ENCODE data around the gene GABPA.
"Not testable (repeated sequence)": the region's sequence is repeated elsewhere in the genome, so short reads cannot be mapped to it uniquely, and the experiment has no call there.

The GABPA gene

GRCh38 chr21:25734904-25735645, at the start of gene GABPA, which contains the start of gene ATP5PF:
Gene GABPA, plus strand, starts transcription at chr21:25734972. Its CDS starts 6,627 bp downstream, at chr21:25741599.
Gene ATP5PF, minus strand, starts transcription at chr21:25734904. Its CDS starts 5,110 bp downstream, at chr21:25729794.
- Histone ChIP-seq H3K27ac (peak within 1 kb of the TSS; percentile 99 to 100 (median 100)), H3K9me3 (replicated peaks in 1 of 11) (no peaks in the 10 kb centered on the region), H3K4me3 (peak within 1 kb of the TSS; percentile 80 to 96 (median 89)), H3K27me3 (no peaks in the 10 kb centered on the region), H3K4me2 (peak within 1 kb of the TSS; percentile 79 to 96 (median 90)), H3K4me1 (peaks cover 34 to 52% (median 40%) of the 10 kb centered on the region in 10 experiments), H3K9ac (peak within 1 kb of the TSS; percentile 99 to 100 (median 100)), H4K20me1 (peaks cover 26 to 56% (median 38%) of the 10 kb centered on the region in 11 experiments; a peak in 17 of 22 replicates), H3K36me3 (peaks cover 14 to 41% (median 29%) of the 10 kb centered on the region in 11 experiments; a peak in 21 of 22 replicates)
- no peak for TF ChIP-seq Cebpa-rat (IDR thresholded peaks at IDR 0.05)

GRCh38 chr21:25687787-25688186, 47.0 kb upstream of the GABPA start:
- Histone ChIP-seq H3K27me3 (no peaks in the 10 kb centered on the region), H3K4me3 (no peak overlapping the region), H3K9me3 (replicated peaks in 1 of 11) (no peaks in the 10 kb centered on the region), H3K36me3 (no peaks in the 10 kb centered on the region), H3K27ac (no peak overlapping the region), H3K9ac (no peak overlapping the region), H3K4me2 (no peak overlapping the region), H4K20me1 (no peaks in the 10 kb centered on the region), H3K4me1 (no peaks in the 10 kb centered on the region)
- no peak for TF ChIP-seq Cebpa-rat (IDR thresholded peaks at IDR 0.05)

GRCh38 chr21:25688275-25689155, 46.3 kb upstream of the GABPA start:
- Histone ChIP-seq H3K27me3 (no peaks in the 10 kb centered on the region), H3K36me3 (peaks cover 0 to under 1% (median 0%) of the 10 kb centered on the region in 11 experiments; a peak in 1 of 22 replicates), H3K9ac (no peak overlapping the region), H3K9me3 (replicated peaks in 1 of 11) (no peaks in the 10 kb centered on the region), H3K4me1 (no peaks in the 10 kb centered on the region), H4K20me1 (no peaks in the 10 kb centered on the region), H3K4me2 (no peak overlapping the region), H3K4me3 (no peak overlapping the region), H3K27ac (no peak overlapping the region)
- no peak for TF ChIP-seq Cebpa-rat (IDR thresholded peaks at IDR 0.05)

- H3K9me3 ChIP-seq (replicated peaks in 1 of 11) = no peaks in the 10 kb centered on the region
- H3K36me3 ChIP-seq = peaks cover 0 to 8% (median 0%) of the 10 kb centered on the region in 11 experiments; a peak in 4 of 22 replicates
- H3K9ac ChIP-seq = no peak overlapping the region
- no peaks in the 10 kb centered on the region for H3K27me3 ChIP-seq
- TF ChIP-seq Cebpa-rat (IDR thresholded peaks at IDR 0.05) = no peak
- no peaks in the 10 kb centered on the region for H4K20me1 ChIP-seq
- H3K4me2 ChIP-seq = no peak overlapping the region
- H3K4me1 ChIP-seq = no peaks in the 10 kb centered on the region
- no peak overlapping the region for H3K27ac ChIP-seq
- H3K4me3 ChIP-seq = no peak overlapping the region
Measured at GRCh38 chr21:25689226-25689625, 45.5 kb upstream of the GABPA start.

GRCh38 chr21:25691976-25692375, 42.8 kb upstream of the GABPA start:
- TF ChIP-seq Cebpa-rat (IDR thresholded peaks at IDR 0.05) = no peak
- Histone ChIP-seq H4K20me1 (no peaks in the 10 kb centered on the region), H3K4me2 (no peak overlapping the region), H3K9me3 (replicated peaks in 1 of 11) (peaks cover 0 to 19% (median 10%) of the 10 kb centered on the region in 11 experiments; a peak in 11 of 22 replicates), H3K4me3 (no peak overlapping the region), H3K9ac (no peak overlapping the region), H3K27me3 (no peaks in the 10 kb centered on the region), H3K4me1 (no peaks in the 10 kb centered on the region), H3K36me3 (peaks cover 0 to 19% (median 0%) of the 10 kb centered on the region in 11 experiments; a peak in 7 of 22 replicates), H3K27ac (no peak overlapping the region)

GRCh38 chr21:25695461-25695860, 39.3 kb upstream of the GABPA start:
- H3K27me3 ChIP-seq, H3K4me2 ChIP-seq, H3K9ac ChIP-seq, H4K20me1 ChIP-seq, H3K4me3 ChIP-seq, H3K27ac ChIP-seq, H3K4me1 ChIP-seq: not testable (repeated sequence)
- peaks cover 3 to 20% (median 10%) of the 10 kb centered on the region in 11 experiments; a peak in 11 of 22 replicates for H3K9me3 ChIP-seq (replicated peaks in 1 of 11)
- peaks cover 0 to 30% (median 9%) of the 10 kb centered on the region in 11 experiments; a peak in 8 of 22 replicates for H3K36me3 ChIP-seq

GRCh38 chr21:25700741-25701140, 34.0 kb upstream of the GABPA start:
- Histone ChIP-seq H4K20me1 (no peaks in the 10 kb centered on the region), H3K9ac (no peak overlapping the region), H3K9me3 (replicated peaks in 1 of 11) (peaks cover 0 to 13% (median 9%) of the 10 kb centered on the region in 11 experiments; a peak in 8 of 22 replicates), H3K4me1 (peaks cover 0 to 8% (median 0%) of the 10 kb centered on the region in 10 experiments; a peak in 4 of 20 replicates), H3K27ac (no peak overlapping the region), H3K4me2 (no peak overlapping the region; a peak in 1 of 22 replicates), H3K36me3 (peaks cover 0 to 17% (median 5%) of the 10 kb centered on the region in 11 experiments; a peak in 5 of 22 replicates), H3K4me3 (no peak overlapping the region), H3K27me3 (no peaks in the 10 kb centered on the region)
- no peak for TF ChIP-seq Cebpa-rat (IDR thresholded peaks at IDR 0.05)

- peak overlapping the region in 4 of 11 experiments; percentile 18 to 41 (median 31); a peak in 4 of 22 replicates for H3K27ac ChIP-seq
- peaks cover 0 to 18% (median 7%) of the 10 kb centered on the region in 11 experiments; a peak in 5 of 22 replicates for H3K36me3 ChIP-seq
Measured at GRCh38 chr21:25701529-25701928, 33.2 kb upstream of the GABPA start.

More at GRCh38 chr21:25701529-25701928, 33.2 kb upstream of the GABPA start:
- Histone ChIP-seq H3K4me1 (peaks cover 0 to 8% (median 0%) of the 10 kb centered on the region in 10 experiments; a peak in 4 of 20 replicates), H3K4me3 (no peak overlapping the region), H3K9me3 (replicated peaks in 1 of 11) (peaks cover 0 to 6% (median 4%) of the 10 kb centered on the region in 11 experiments; a peak in 7 of 22 replicates), H3K27me3 (no peaks in the 10 kb centered on the region), H4K20me1 (no peaks in the 10 kb centered on the region), H3K4me2 (no peak overlapping the region), H3K9ac (no peak overlapping the region)
- TF ChIP-seq Cebpa-rat (IDR thresholded peaks at IDR 0.05) = no peak
